AG04449 (cell line): ENCODE results near the gene LGI1.

Source experiments
- CTCF ChIA-PET: fragments of 350-600 bp; formaldehyde crosslinking; extraction: SDS; loops from one replicate; lab custom pipeline; 2021; ENCODE audit warnings: antibody characterized with exemption; lab: Yijun Ruan, JAX
- POLR2A ChIA-PET: fragments of 400-600, 350-600 bp; formaldehyde crosslinking; extraction: SDS; loops from one replicate; lab custom pipeline; 2020; ENCODE audit warnings: antibody characterized with exemption, inconsistent platforms; lab: Yijun Ruan, JAX
- DNase-seq: peaks from one replicate; pipeline ENCODE4 v3.0.0-alpha.2; 2010; ENCODE audit warnings: low read depth, low spot score
- H3K4me3 ChIP-seq: 2 replicates; pipeline ENCODE4 v1.5.1; 2011; ENCODE audit warnings: low read depth, mild to moderate bottlenecking, control low read depth, low read length
- CTCF ChIP-seq: IDR thresholded peaks from one replicate; pipeline ENCODE4 v1.5.1; 2011; ENCODE audit warnings: mild to moderate bottlenecking, moderate library complexity, low read length, control low read depth, inconsistent platforms; ENCODE audit not compliant: insufficient read depth; ENCODE audit errors: missing control alignments

LGI1 gene

GRCh38 chr10:93742633-93743349 lies 14.9 kb upstream of the LGI1 start:
- no peak for DNase-seq
- no peak for TF ChIP-seq CTCF
- POLR2A ChIA-PET: no interaction called here
- H3K4me3 ChIP-seq: no peak overlapping the region
- CTCF ChIA-PET: no interaction called here

- CTCF ChIA-PET: interaction anchor here (0.8 to 4.2 kb wide), 12 partner anchors 10 to 148 kb away, joined by 3 to 54 read pairs (median 4); partner anchors contain the start of genes FRA10AC1 and SLC35G1
- POLR2A ChIA-PET: interaction anchor here (0.6 kb wide), 2 partner anchors 12 to 93 kb away, joined by 3 read pairs; no protein-coding TSS in a partner anchor
- TF ChIP-seq CTCF: peak; percentile 52
- DNase-seq: no peak
- H3K4me3 ChIP-seq: no peak overlapping the region
Measured at GRCh38 chr10:93745408-93746065, 12.2 kb upstream of the LGI1 start.

GRCh38 chr10:93746844-93747284 lies 10.9 kb upstream of the LGI1 start:
- CTCF ChIA-PET: interaction anchor here (0.7 to 4.2 kb wide), 5 partner anchors 10 to 78 kb away, joined by 3 to 54 read pairs (median 6); partner anchors contain the start of gene LGI1
- peak; percentile 81 for DNase-seq
- no peak overlapping the region for H3K4me3 ChIP-seq
- POLR2A ChIA-PET: interaction anchor here (1.3 kb wide), 1 partner anchor 44 kb away, joined by 3 read pairs; the partner anchor contains the start of gene FRA10AC1
- peak; percentile 2 for TF ChIP-seq CTCF

- TF ChIP-seq CTCF: no peak
- H3K4me3 ChIP-seq: no peak overlapping the region
- ChIA-PET CTCF (interaction anchor here (1.6 kb wide), 1 partner anchor 9 kb away, joined by 5 read pairs; the partner anchor contains the start of gene LGI1), POLR2A (no interaction called here)
- no peak for DNase-seq
Measured at GRCh38 chr10:93749218-93749799, 8.4 kb upstream of the LGI1 start.

GRCh38 chr10:93751124-93751523 lies 6.6 kb upstream of the LGI1 start:
- ChIA-PET CTCF (interaction anchor here (2.2 kb wide), 1 partner anchor 65 kb away, joined by 6 read pairs; no protein-coding TSS in a partner anchor), POLR2A (no interaction called here)
- no peak for DNase-seq
- no peak overlapping the region for H3K4me3 ChIP-seq
- TF ChIP-seq CTCF: no peak
